Measurements from ENCODE around the gene UBE4A.
A peak's percentile ranks its signal among the peaks of the same experiment; 100 is the strongest.

UBE4A gene

GRCh38 chr11:118342503-118343161 lies 16.8 kb upstream of the UBE4A start, which contains the start of gene CD3D:
TSS of gene CD3D (minus strand) at chr11:118342705. CDS start at chr11:118342607, 98 bp downstream.
- no peak for DNase-seq

- no peak for DNase-seq
Observed at GRCh38 chr11:118343248-118343647, 16.2 kb upstream of the UBE4A start.

DNA sequence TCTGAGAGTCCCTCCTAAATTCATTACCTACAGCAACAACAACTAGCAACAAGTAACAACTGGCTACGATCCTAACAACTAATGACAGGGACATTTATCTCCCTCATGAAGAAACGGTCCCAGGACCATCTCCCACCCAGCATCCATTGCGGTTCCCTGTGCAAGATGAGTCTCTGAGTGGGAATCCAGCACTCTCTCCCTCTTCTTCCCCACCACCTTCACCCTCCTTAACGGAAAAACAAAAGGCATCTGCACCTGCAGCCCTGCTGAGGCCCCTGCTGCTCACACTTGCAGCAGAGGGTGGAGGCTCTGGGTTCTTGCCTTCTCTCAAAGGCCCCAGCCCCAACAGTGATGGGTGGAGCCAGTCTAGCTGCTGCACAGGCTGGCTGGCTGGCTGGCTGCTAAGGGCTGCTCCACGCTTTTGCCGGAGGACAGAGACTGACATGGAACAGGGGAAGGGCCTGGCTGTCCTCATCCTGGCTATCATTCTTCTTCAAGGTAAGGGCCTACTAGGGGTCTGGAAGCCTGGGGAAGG lies 15.4 kb upstream of the UBE4A start, which contains the start of gene CD3G:
Gene CD3G (plus strand): TSS at position 364 of the 535 bp plus-strand sequence. CDS start 80 bp downstream, at position 444.
- no peak for DNase-seq

GRCh38 chr11:118349475-118349874 lies 9.9 kb upstream of the UBE4A start:
- DNase-seq = no peak

GRCh38 chr11:118353084-118353710 lies 6.2 kb upstream of the UBE4A start:
- DNase-seq = no peak

DNA sequence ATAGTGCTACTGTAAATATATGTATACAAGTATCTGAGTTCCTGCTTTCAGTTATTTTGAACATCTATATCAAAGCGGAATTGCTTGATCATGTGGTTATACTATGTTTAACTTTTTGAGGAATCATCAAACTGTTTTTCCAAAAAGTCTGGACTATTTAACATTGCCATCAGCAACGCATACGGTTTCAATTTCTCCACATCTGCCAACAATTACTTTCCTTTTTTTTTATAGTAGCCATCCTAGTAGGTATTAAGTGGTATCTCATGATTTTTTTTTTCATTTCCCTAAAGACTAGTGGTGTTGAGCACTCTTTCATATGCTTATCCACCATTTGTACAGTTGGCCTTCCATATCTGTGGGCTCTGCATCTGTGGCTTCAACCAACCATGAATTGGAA lies 1.3 kb upstream of the UBE4A start:
- no peak for DNase-seq

- no peak for DNase-seq
Observed at GRCh38 chr11:118364956-118365615, 5.7 kb downstream of the UBE4A start.

GRCh38 chr11:118366287-118366686 lies 6.9 kb downstream of the UBE4A start:
- no peak for DNase-seq

DNA sequence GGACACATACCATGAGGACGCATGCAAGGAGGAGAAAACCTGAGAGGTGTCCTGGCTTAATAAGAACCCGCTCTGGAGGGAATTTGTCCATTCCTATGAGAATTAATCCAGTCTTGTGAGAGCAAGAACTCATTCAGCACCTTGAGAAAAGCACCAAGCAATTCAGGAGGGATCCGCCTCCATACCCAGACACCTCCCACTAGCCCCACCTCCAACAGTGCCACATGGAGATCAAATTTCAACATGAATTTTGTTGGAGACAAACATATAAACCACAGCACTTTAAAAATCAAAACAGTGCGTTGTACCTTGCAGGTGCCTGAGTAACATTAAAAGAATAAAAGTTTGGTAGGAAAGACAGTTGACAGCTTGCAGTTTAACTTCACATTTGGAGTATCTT lies 11.4 kb downstream of the UBE4A start:
- DNase-seq = no peak

GRCh38 chr11:118373263-118373662 lies 13.9 kb downstream of the UBE4A start:
- DNase-seq = no peak

DNA sequence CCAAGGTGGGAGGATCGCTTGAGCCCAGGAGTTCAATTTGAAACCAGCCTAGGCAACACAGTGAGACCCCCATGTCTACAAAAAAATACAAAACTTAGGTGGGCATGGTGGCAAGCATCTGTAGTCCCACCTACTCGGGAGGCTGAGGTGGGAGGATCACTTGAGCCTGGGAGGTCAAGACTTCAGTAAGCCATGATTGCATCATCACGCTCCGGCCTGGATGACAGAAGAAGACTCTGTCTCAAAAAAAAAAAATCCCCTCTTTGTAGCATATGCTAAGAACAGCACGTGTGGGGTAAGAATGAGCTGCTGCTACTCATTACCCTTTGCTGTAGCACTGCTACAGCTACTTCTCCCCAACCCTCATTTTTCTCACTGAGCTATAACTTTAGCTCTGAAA lies 14.5 kb downstream of the UBE4A start:
- DNase-seq = no peak

DNA sequence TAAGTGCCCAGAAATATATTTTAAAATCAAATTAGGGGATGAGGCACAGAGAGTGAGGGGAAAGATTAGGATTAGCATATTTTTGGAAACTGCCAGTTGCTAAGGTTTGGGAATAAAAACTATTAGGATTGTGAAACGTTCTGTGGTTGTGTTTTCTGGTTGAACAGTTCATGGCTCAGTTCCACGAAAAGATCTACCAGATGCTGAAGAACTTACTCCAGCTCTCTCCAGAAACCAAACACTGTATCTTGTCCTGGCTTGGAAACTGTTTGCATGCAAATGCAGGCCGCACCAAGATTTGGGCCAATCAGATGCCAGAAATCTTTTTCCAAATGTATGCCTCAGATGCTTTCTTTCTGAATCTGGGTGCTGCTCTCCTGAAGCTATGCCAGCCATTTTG lies 15.3 kb downstream of the UBE4A start:
- peak in 1 of 58 donors; percentile 1 for DNase-seq

GRCh38 chr11:118375978-118376377 lies 16.6 kb downstream of the UBE4A start:
- no peak for DNase-seq

GRCh38 chr11:118379497-118379896 lies 20.1 kb downstream of the UBE4A start:
- no peak for DNase-seq

GRCh38 chr11:118380571-118380970 lies 21.2 kb downstream of the UBE4A start:
- DNase-seq = no peak

DNA sequence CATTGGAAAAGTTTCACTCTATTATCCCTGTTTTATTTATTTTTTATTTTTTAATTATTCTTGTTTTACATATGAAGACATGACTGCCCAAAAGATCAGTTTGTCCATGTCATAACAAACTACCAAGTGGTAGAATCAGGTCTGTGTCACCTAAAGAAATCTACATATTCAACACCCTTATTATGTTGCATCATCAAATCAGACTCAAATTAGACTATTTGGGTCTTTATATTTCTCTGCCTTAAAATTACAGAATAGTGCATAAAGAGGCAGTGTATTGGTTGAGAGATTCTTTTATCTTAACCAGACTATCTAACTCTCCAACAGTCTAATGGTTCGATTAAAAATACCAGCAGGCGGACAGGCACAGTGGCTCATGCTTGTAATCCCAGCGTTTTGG lies 23.6 kb downstream of the UBE4A start:
- no peak for DNase-seq

- no peak for DNase-seq
Observed at GRCh38 chr11:118383657-118384056, 24.3 kb downstream of the UBE4A start.

DNA sequence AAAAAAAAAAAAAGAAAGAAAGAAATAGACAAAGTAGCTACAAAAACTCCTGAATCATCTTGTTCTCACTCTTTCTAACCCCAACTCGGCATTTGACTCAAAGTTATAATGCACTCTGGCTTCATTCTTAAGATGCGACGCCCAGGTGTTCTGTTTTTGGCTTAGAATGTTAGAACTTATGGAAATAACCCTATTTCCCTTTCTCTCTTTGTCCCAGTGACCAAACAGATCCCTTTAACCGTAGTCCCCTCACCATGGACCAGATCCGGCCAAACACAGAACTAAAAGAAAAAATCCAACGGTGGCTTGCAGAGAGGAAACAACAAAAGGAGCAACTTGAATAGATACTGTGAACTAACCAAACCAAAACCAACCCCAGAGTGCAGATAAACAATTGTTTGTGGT lies 36.7 kb downstream of the UBE4A start:
- no peak for DNase-seq

- no peak for DNase-seq
Observed at GRCh38 chr11:118397448-118397847, 38.0 kb downstream of the UBE4A start.

DNA sequence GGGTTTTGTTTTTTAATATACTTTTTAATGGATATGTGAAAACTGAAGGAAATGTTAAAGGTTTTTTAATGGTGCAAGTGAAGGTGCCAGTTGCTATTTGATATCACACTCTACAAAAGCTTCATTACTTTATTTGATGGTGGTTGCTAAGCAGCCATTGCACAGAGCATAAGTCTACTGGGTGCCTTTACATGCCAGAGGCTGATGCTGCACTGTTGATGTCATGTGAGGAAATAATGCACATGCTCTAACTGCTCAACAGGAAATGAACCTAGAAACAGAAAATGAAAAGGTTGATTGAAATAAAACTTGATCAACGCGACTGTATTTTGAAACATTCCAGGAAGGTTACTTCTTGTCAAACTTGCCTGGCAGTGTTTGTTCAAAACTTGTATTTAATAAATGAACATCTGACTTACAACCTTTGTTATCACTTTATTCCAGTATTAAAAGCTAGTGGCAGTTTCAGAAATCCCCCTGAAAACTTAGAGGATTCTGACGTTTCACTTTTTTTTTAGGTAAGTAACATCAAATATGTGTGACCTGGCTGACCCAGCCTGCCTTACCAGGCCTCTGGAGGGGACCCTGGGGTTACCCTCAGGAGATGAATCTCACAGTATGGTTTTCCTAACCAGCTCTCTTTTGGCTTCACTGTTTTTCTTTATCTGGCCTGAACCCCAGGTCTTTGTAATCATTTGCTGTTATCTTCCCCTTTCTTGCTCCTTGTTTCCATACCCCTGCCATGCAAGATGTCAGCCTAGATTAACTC lies 39.6 kb downstream of the UBE4A start:
- DNase-seq = no peak

DNA sequence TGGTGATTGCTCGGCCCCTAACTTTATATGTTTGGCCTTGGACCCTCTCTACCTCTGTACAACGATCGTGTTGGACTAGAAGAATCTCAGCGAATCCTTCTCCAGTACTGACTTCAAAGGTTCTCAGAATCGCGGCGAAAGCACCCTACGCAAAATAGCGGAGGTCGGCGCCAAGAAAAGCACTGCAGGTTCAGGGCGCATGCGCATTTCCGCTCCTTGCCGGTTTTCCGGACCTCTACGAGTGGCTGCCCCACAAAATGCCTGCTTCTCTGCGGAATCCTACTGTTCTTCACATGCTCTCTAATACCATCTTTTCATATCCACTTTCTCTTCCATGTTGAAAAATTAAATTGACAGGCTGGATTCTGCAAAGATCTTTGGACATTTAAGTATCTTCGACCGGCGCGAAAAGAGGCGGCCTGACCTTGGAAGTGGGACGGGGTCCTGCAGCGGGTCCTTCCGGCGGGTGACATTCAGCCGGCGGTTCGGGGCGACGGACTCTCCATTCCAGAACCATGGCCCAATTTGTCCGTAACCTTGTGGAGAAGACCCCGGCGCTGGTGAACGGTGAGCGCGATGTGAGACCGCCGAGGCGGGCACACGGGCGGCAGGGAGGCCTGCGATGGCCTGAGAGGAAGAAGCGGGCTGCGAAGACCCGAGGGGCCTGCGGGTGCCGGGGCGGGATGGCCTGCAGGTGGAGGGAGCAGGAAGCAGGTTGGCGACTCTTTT lies 41.9 kb downstream of the UBE4A start, which contains the start of gene ATP5MG:
Gene ATP5MG (plus strand): TSS at position 456 of the 729 bp plus-strand sequence. CDS start 60 bp downstream, at position 516.
- DNase-seq = peak in 57 of 58 donors; percentile 38 to 95 (median 86)

Measured in anterior cingulate cortex (tissue), 58 donors.